ENCODE measurements around the gene TMEM50B. TPM values are rescaled to one million over a fixed set of nuclear protein-coding genes. Genes with fewer than 3 reads are reported as not detected.

The TMEM50B gene
- total RNA-seq, 4 donors from 2014 or later, result 51.5 to 94.7 (median 81.8) TPM

GRCh38 chr21:33424214-33424613, 55.6 kb downstream of the TMEM50B start:
- no peak for TF ChIP-seq CTCF (IDR thresholded peaks at IDR 0.05; ENCODE audit: low read depth)

GRCh38 chr21:33421713-33422393, 57.9 kb downstream of the TMEM50B start:
- TF ChIP-seq CTCF (IDR thresholded peaks at IDR 0.05; ENCODE audit: low read depth), result no peak

- no peak for TF ChIP-seq CTCF (IDR thresholded peaks at IDR 0.05; ENCODE audit: low read depth)
Measured at GRCh38 chr21:33419538-33420123, 60.1 kb downstream of the TMEM50B start.

- TF ChIP-seq CTCF (IDR thresholded peaks at IDR 0.05; ENCODE audit: low read depth), result no peak
Measured at GRCh38 chr21:33418691-33419090, 61.1 kb downstream of the TMEM50B start.

- TF ChIP-seq CTCF (IDR thresholded peaks at IDR 0.05; ENCODE audit: low read depth), result no peak
Measured at GRCh38 chr21:33414926-33415325, 64.8 kb downstream of the TMEM50B start.

- TF ChIP-seq CTCF (IDR thresholded peaks at IDR 0.05; ENCODE audit: low read depth), result no peak
Measured at GRCh38 chr21:33414068-33414467, 65.7 kb downstream of the TMEM50B start.

GRCh38 chr21:33412832-33413519, 66.8 kb downstream of the TMEM50B start:
- TF ChIP-seq CTCF (IDR thresholded peaks at IDR 0.05; ENCODE audit: low read depth), result no peak
